GM21825 (cell line): ENCODE measurements around the gene YY1.
A peak's percentile ranks its signal among the peaks of the same experiment; 100 is the strongest.
"Not testable (repeated sequence)": the region's sequence is repeated elsewhere in the genome, so short reads cannot be mapped to it uniquely, and the experiment has no call there.

Experiments
- ATAC-seq: cut with Tn5 transposase; IDR thresholded peaks from one replicate; pipeline ENCODE4 v1.9.1; 2021; ENCODE audit warnings: mild to moderate bottlenecking, moderate library complexity; ENCODE audit not compliant: unreplicated experiment

The YY1 gene

GRCh38 chr14:100283436-100283835 is 44.5 kb downstream of the YY1 start:
- ATAC-seq = not testable (repeated sequence)

GRCh38 chr14:100283984-100284881 is 45.3 kb downstream of the YY1 start:
- no peak for ATAC-seq

GRCh38 chr14:100285021-100285912 is 46.3 kb downstream of the YY1 start:
- peak; percentile 84 for ATAC-seq

- ATAC-seq = no peak
Observed at GRCh38 chr14:100285913-100286400, 47.0 kb downstream of the YY1 start.

- no peak for ATAC-seq
Observed at GRCh38 chr14:100286484-100287191, 47.7 kb downstream of the YY1 start.

GRCh38 chr14:100287202-100287997 is 48.5 kb downstream of the YY1 start:
- ATAC-seq = no peak

- not testable (repeated sequence) for ATAC-seq
Observed at GRCh38 chr14:100287998-100288295, 49.0 kb downstream of the YY1 start.

- no peak for ATAC-seq
Observed at GRCh38 chr14:100288382-100289185, 49.6 kb downstream of the YY1 start.

- ATAC-seq = no peak
Observed at GRCh38 chr14:100289916-100290606, 51.1 kb downstream of the YY1 start.

- no peak for ATAC-seq
Observed at GRCh38 chr14:100290607-100291304, 51.8 kb downstream of the YY1 start.

- ATAC-seq = no peak
Observed at GRCh38 chr14:100291305-100292075, 52.5 kb downstream of the YY1 start.

- ATAC-seq = no peak
Observed at GRCh38 chr14:100292301-100292775, 53.4 kb downstream of the YY1 start.

- no peak for ATAC-seq
Observed at GRCh38 chr14:100292776-100293461, 54.0 kb downstream of the YY1 start.

GRCh38 chr14:100293497-100294212 is 54.7 kb downstream of the YY1 start:
- no peak for ATAC-seq

GRCh38 chr14:100294213-100294962 is 55.4 kb downstream of the YY1 start:
- ATAC-seq = peak; percentile 25
